HPDE6-E6E7 (cell line): ENCODE results near the gene MOXD1.
"Not testable (repeated sequence)": the region's sequence is repeated elsewhere in the genome, so short reads cannot be mapped to it uniquely, and the experiment has no call there.

ENCODE experiments used
- DNase-seq: peaks from one replicate; pipeline ENCODE4 v3.0.0; 2011; ENCODE audit warnings: missing footprints; ENCODE audit errors: extremely low spot score

The MOXD1 gene

GRCh38 chr6:132354517-132355167 lies 46.6 kb downstream of the MOXD1 start:
- DNase-seq, result no peak

- not testable (repeated sequence) for DNase-seq
These were observed 49.3 kb downstream of the MOXD1 start for GRCh38 chr6:132351986-132352385.

GRCh38 chr6:132348231-132348630 lies 53.0 kb downstream of the MOXD1 start:
- DNase-seq, result no peak

GRCh38 chr6:132344811-132345210 lies 56.5 kb downstream of the MOXD1 start:
- no peak for DNase-seq

- no peak for DNase-seq
These were observed 59.6 kb downstream of the MOXD1 start for GRCh38 chr6:132341646-132342045.

- no peak for DNase-seq
These were observed 66.8 kb downstream of the MOXD1 start for GRCh38 chr6:132334521-132334885.

GRCh38 chr6:132333639-132334520 lies 67.4 kb downstream of the MOXD1 start:
- peak; percentile 49 for DNase-seq

GRCh38 chr6:132330759-132331158 lies 70.5 kb downstream of the MOXD1 start:
- no peak for DNase-seq

- no peak for DNase-seq
These were observed 78.9 kb downstream of the MOXD1 start for GRCh38 chr6:132322398-132322797.

- DNase-seq, result no peak
These were observed 81.3 kb downstream of the MOXD1 start for GRCh38 chr6:132320007-132320406.

- DNase-seq, result no peak
These were observed 84.3 kb downstream of the MOXD1 start for GRCh38 chr6:132316970-132317369.

- no peak for DNase-seq
These were observed 86.8 kb downstream of the MOXD1 start for GRCh38 chr6:132314432-132314831.

- DNase-seq, result no peak
These were observed 90.4 kb downstream of the MOXD1 start for GRCh38 chr6:132310921-132311320.

GRCh38 chr6:132310151-132310550 lies 91.1 kb downstream of the MOXD1 start:
- not testable (repeated sequence) for DNase-seq

GRCh38 chr6:132304891-132305305 lies 96.4 kb downstream of the MOXD1 start:
- no peak for DNase-seq

- DNase-seq, result peak; percentile 40
These were observed 100.8 kb downstream of the MOXD1 start for GRCh38 chr6:132300323-132300949.

GRCh38 chr6:132298344-132298949 lies 102.8 kb downstream of the MOXD1 start:
- DNase-seq, result peak; percentile 32

GRCh38 chr6:132289756-132290155 lies 111.5 kb downstream of the MOXD1 start:
- DNase-seq, result no peak

GRCh38 chr6:132287101-132287500 lies 114.2 kb downstream of the MOXD1 start:
- DNase-seq, result no peak

- no peak for DNase-seq
These were observed 114.8 kb downstream of the MOXD1 start for GRCh38 chr6:132286298-132287019.

GRCh38 chr6:132285004-132285780 lies 116.1 kb downstream of the MOXD1 start:
- no peak for DNase-seq
